ENCODE data around the gene NFATC2.

DNA sequence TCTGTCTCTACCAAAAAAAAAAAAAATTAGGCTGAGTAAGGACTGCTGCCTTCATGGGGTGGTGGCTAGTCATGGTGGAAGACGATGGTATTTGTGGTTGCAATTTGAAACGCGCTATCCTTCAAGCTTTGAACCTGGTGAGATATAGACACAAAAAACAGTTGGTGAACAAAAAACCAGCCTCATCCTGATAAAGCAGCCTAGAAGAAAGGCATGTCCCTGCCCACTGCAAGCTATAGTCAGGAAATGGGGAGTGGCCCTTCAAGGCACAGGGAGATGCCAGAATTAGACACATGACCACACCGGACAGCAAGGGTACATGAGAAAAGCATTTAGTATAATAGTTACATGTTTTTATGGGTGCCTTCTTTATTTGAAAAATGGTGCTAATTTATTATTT, 193.6 kb downstream of the NFATC2 start:
- TF ChIP-seq, protein P1, sequence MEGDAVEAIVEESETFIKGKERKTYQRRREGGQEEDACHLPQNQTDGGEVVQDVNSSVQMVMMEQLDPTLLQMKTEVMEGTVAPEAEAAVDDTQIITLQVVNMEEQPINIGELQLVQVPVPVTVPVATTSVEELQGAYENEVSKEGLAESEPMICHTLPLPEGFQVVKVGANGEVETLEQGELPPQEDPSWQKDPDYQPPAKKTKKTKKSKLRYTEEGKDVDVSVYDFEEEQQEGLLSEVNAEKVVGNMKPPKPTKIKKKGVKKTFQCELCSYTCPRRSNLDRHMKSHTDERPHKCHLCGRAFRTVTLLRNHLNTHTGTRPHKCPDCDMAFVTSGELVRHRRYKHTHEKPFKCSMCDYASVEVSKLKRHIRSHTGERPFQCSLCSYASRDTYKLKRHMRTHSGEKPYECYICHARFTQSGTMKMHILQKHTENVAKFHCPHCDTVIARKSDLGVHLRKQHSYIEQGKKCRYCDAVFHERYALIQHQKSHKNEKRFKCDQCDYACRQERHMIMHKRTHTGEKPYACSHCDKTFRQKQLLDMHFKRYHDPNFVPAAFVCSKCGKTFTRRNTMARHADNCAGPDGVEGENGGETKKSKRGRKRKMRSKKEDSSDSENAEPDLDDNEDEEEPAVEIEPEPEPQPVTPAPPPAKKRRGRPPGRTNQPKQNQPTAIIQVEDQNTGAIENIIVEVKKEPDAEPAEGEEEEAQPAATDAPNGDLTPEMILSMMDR (IDR thresholded peaks at IDR 0.05), result no peak
- no peak for TF ChIP-seq POLR2A (IDR thresholded peaks at IDR 0.05)

Data from Peyer's patch (tissue), 4 donors.